ENCODE data around the gene GSTP1.
"Not testable (repeated sequence)": the region's sequence is repeated elsewhere in the genome, so short reads cannot be mapped to it uniquely, and the experiment has no call there.

The GSTP1 gene

GRCh38 chr11:67583247-67584204, at the start of gene GSTP1:
TSS of gene GSTP1 (plus strand) at chr11:67583812. CDS start at chr11:67583844, 32 bp downstream.
- peak; percentile 91 for DNase-seq (ENCODE audit: low spot score)

DNA sequence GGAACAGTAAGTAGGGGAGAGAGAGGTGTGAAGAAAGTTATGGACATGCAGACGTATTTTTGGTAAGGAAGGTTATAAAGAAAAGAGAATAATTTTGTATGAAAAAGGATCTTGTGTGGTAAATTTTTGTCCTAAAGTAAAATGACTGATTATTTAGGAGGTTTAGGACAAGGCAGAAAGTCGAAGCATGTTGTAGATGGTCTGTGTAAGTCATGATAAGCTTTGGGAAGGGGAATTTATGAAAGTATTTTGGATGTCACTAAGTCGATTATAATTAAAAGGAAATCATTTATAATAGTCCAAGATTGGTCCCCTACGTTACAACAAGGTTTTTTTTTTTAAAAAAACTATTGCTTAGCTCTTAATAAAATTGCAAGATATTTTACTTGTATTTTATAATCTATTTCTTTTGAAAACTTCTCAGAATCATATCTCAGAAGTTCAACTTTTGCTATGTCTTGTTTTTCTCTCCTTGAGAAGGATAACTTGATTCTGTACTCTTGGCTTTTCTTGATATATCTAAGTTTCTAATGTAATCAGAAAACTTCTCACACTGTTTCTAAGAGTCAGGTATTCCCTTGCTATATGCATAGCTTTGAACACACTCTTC, 49.4 kb upstream of the GSTP1 start:
- DNase-seq (ENCODE audit: low spot score), result no peak

DNA sequence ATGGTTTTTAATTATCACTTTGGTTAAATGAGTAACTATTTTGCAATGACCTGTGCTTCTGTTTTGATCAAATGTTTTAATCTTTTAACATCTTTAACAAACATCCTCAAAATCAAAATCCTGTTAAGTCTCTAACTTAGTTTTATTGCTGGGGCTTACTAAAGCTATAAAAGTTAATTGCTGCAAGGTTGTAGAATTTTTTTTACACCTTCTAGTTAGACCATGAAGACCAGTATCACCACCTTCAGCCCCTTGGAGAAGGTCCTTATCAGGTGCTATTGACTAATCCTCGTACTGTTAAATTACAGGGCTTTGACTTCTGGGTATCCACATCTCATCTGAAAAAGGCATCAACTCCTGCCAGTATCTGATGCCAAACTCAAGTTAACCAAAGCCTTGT, 48.1 kb upstream of the GSTP1 start:
- DNase-seq (ENCODE audit: low spot score), result no peak

GRCh38 chr11:67538306-67538705, 45.3 kb upstream of the GSTP1 start:
- DNase-seq (ENCODE audit: low spot score), result no peak

GRCh38 chr11:67538823-67539505, 44.6 kb upstream of the GSTP1 start:
- no peak for DNase-seq (ENCODE audit: low spot score)

DNA sequence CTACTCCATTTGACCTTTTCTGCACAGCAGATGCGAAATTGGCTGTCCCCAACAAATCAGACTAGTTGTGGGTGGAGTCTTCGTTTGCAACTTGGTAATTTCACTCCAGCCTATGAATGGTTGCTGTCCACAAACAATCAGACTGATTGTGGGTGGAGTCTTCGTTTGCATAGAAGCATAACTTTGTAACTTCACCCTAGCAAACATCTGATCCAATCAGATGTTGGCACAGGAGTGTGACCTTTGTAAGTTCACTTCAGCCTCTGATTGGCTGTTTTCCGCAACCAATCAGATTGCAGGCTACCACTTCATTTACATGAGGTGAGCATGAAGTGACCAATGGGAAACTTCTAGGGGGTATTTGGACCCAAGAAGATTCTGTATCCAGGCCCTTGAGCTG, 44.1 kb upstream of the GSTP1 start:
- DNase-seq (ENCODE audit: low spot score), result no peak

GRCh38 chr11:67541198-67541597, 42.4 kb upstream of the GSTP1 start:
- DNase-seq (ENCODE audit: low spot score), result no peak

GRCh38 chr11:67542169-67542568, 41.4 kb upstream of the GSTP1 start:
- DNase-seq (ENCODE audit: low spot score), result no peak

DNA sequence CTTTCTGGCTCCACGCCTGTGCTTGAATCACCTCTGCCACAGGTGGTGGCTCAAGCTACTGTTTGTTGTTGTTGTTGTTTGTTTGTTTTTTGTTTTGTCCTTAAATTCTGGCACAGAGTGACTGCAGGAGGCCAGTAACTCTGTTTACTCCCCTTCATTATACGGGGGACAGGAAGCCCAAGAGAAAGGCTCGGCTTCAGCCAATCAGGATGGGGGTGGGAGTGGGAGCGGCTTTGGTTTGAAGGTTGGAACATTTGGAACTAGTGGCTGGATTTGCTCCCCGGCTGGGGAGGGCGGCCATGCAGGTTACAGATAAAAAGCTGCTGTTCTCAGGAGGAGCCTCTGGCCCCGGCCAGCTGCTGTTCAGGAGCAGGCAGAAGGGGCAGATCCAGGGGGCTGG, 40.6 kb upstream of the GSTP1 start:
- no peak for DNase-seq (ENCODE audit: low spot score)

- DNase-seq (ENCODE audit: low spot score), result no peak
Measured at GRCh38 chr11:67543585-67543984, 40.0 kb upstream of the GSTP1 start.

DNA sequence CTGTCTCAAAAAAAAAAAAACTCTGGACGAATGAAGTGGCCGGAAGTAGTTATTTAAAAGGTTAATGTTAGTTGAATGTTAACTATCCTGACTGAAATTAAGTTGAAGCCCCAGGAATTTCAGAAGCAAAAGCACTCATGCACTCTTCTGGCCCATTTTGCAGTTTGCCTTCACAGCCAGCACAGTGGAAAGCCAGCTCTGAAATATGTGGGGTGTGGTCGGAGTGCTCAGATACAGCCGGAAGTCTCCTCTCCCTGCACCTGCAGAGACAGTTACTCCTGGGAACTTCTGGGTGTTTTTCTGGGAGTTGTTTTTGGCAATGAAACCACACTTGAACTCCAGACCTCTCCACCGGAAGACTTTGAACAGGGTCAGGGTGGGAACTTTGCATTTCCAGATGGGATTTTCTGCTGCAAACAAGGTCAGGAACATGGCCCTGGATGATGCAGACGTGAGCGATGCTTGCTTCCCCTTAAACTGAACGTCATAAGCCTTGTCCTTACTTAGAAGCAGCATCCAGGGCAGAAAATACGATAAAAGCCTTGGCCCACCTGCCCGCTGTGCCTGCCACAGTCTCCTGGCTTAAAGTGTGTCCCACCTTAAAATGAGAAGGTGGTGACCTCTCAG, 38.9 kb upstream of the GSTP1 start:
- DNase-seq (ENCODE audit: low spot score), result no peak

DNA sequence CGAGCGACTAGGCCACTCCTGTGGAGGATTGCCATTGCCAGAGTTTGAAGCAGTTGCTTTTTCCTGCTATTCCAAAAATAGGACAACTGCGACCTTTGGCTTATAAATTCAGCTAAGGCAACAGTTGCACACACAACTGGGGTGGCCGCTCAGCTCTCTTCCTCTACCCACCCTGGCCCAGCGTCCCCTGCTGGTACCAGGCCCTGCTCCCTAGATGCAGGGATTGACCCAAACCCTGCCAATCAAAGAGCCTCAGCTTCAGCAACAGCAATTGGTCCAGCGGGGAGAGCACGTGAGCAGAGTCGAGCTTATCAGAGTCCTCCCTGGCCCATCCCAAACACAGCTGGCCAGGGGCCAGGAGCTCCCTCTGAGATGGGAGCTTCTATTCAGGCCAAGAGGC, 38.3 kb upstream of the GSTP1 start:
- no peak for DNase-seq (ENCODE audit: low spot score)

DNA sequence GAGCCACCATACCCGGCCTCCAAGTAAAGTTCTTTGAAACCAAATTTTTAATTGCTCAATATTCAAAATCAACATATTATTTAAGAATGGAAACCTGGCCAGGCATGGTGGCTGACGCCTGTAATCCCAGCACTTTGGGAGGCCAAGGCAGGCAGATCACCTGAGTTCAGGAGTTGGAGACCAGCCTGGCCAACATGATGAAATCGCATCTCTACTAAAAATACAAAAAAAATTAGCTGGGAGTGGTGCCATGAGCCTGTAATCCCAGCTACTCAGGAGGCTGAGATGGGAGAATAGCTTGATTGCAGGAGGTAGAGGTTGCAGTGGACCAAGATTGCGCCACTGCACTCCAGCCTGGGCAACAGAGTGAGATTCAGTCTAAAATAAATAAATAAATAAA, 35.5 kb upstream of the GSTP1 start:
- not testable (repeated sequence) for DNase-seq (ENCODE audit: low spot score)

- no peak for DNase-seq (ENCODE audit: low spot score)
Measured at GRCh38 chr11:67548555-67549110, 35.0 kb upstream of the GSTP1 start.

DNA sequence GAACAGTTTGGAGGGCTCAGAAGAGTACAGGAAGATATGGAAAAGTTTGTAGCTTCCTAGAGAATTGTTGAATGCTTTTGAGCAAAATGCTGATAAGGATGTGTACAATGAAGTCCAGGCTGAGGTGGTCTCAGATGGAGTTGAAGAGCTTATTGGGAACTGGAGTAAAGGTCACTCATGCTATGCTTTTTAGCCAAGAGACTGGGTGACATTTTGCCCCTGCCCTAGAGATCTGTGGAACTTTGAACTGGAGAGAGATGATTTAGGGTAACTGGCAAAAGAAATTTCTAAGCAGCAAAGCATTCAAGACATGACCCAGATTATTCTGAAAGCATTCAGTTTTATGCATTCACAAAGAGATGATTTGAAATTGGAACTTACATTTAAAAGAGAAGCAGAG, 32.5 kb upstream of the GSTP1 start:
- DNase-seq (ENCODE audit: low spot score), result no peak

DNA sequence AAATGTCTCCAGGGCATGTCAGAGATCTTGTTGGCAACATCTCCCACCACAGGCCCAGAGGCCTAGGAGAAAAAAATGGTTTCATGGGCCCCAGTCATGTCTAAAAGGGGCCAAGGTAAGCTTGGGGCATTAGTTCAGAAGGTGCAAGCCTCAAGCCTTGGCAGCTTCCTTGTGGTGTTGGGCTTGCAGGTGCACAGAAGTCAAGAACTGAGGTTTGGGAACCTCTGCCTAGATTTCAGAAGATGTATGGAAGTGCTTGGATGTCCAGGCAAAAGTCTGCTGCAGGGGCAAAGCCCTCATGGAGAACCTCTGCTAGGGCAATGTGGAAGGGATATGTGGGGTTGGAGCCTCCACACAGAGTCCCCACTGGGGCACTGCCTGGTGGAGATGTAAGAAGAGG, 31.9 kb upstream of the GSTP1 start:
- not testable (repeated sequence) for DNase-seq (ENCODE audit: low spot score)

DNA sequence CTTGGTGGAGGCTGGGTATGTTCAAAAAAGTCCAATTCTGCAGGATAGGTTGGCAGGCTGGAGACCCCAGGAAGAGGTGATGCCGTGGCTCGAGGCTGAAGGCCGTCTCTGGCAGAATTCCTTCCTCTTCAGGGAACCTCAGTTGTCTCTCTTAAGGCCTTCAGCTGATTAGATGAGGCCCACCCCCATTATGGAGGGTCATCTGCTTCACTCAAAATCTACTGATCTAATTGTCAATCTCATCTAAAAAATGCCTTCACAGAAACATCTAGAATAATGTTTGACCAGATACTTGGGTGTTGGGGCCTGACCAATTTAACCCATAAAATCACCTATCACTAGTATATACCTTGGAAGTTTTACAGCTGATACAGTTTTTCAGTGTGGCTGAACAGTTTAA, 27.4 kb upstream of the GSTP1 start:
- DNase-seq (ENCODE audit: low spot score), result no peak

DNA sequence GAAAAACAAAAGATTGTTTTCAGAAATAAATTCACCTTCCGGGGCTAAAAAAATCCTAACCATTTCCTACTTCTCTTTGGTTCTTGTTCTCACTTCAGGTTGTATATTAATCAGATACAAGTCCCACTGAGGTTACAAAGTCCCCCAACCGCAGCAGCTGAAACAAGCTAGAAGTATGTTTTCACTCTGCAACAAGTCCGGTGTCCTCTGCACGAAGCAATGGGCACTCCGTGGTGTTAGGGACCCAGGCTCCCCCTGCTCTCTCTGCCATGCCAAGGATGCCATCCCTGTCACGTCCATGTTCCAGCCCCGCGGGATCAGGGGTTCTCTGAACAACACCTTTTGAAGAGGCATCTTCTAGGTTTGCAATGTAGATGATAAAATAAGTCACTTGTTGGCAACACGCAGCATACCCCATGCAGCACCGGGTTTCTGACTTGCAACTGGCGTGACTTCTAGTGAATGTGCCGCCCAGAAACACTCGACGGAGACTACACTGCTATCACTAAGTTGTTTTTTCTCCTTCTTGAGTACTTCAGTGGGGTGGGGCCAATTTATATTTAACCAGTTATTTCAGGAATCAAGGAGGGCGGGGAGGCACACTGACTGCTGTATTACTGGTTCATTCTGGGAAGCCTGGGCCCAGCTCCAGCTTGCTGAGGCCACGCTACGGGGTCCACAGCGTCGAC, 25.4 kb upstream of the GSTP1 start:
- DNase-seq (ENCODE audit: low spot score), result no peak

DNA sequence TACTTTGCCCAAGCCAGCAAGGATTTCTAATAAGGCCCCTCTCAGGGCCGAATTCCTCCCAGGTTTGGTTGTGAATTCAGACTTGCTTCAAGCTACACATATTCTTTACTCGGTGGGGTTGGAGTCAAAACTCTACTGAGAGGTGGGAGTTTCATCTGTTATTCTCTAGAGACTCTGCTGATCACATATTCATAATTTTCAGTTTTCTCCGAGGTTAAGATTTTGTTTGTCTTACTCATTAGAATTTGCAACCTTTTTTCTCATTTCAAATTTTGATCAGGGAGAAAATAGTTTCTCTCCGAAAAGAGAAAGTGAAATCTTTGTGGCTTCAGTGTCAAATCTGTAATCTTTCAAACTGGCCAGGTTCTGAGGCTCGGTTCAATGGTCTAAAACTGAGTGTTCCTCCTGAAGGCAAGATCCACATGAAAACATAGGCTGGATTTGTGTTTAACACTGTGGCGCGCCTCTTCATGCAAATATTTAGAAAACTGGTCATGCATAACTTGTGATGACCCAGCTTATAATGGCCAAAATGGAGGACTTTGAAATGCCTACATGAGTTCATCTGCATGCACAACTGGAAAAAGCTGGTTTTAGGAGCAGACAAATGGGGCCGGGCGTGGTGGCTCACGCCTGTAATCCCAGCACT, 21.5 kb upstream of the GSTP1 start:
- DNase-seq (ENCODE audit: low spot score), result no peak

DNA sequence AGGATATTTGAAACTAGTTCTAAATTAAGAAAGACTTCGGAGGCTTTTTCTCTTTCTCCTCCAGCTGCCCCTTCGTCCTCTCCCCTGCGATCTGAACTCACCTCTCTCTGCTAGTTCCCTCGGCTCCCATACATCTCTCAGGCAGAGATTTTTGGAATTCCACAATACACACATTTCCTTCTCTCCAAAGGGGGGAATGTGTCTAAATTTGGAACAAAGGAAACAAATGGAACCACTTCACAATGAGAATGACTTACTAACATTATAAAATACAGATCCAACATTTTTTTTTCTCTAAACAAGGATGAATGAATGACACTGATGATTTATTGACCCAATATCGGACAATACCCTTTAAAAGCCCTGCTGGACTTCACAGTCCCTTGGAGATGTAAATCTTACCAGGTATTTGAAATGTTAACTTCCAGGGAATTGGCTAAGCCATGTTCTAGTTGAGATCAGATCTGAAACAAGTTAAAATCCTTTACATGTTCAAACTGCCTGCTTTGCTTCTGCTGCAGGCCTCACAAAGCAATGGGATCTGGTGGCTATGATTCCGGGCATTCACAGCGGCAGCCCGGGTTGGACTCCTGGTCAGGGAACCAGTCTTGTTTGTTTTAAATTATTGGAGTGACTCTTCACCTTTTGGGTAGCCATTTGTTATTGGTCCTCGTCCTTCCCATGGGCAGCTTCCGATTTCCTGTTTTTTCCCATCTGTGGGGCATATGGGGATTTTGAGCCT, 20.5 kb upstream of the GSTP1 start:
- no peak for DNase-seq (ENCODE audit: low spot score)
